Mesenchymal stem cell (in vitro differentiated cells and primary cell): ENCODE results near the gene PSMD10.

Experiments
- DNase-seq: peaks from one replicate; pipeline ENCODE4 v3.0.0-alpha.2; 2013
- H2AFZ ChIP-seq: one replicate; pipeline ENCODE4 v1.6.1; 2013; ENCODE audit warnings: low read depth, mild to moderate bottlenecking, control low read depth, inconsistent platforms, low read length, moderate library complexity
- H2AK5ac ChIP-seq: 2 replicates; pipeline ENCODE4 v1.6.1; 2013; ENCODE audit warnings: low read length, moderate library complexity, mild to moderate bottlenecking, inconsistent platforms; ENCODE audit not compliant: severe bottlenecking
- H2BK120ac ChIP-seq: one replicate; pipeline ENCODE4 v1.6.1; 2013; ENCODE audit warnings: low read depth, mild to moderate bottlenecking, inconsistent platforms, low read length, moderate library complexity
- H2BK12ac ChIP-seq, 2 experiments: one replicate each; pipeline ENCODE4 v1.6.1; 2013; ENCODE audit warnings: inconsistent platforms in 2 of 2, low read length in 2 of 2, mild to moderate bottlenecking in 2 of 2, moderate library complexity in 2 of 2, control low read depth in 1 of 2
- H2BK15ac ChIP-seq: one replicate; pipeline ENCODE4 v1.6.1; 2013; ENCODE audit warnings: mild to moderate bottlenecking, low read depth, inconsistent platforms; ENCODE audit not compliant: poor library complexity, severe bottlenecking
- H2BK5ac ChIP-seq: 2 replicates; pipeline ENCODE4 v1.6.1; 2013; ENCODE audit warnings: low read depth, mild to moderate bottlenecking, low read length, control low read depth, inconsistent platforms; ENCODE audit not compliant: poor library complexity, severe bottlenecking
- H3K14ac ChIP-seq, 2 experiments: one replicate each; pipeline ENCODE4 v1.6.1; 2013; ENCODE audit warnings: inconsistent platforms in 2 of 2, low read length in 2 of 2, control low read depth in 1 of 2, mild to moderate bottlenecking in 1 of 2, moderate library complexity in 1 of 2
- H3K18ac ChIP-seq, 2 experiments: one replicate each; pipeline ENCODE4 v1.6.1; 2013; ENCODE audit warnings: inconsistent platforms in 2 of 2, low read length in 2 of 2, control low read depth in 1 of 2, low read depth in 1 of 2, mild to moderate bottlenecking in 1 of 2
- H3K23ac ChIP-seq, 2 experiments: one replicate each; pipeline ENCODE4 v1.6.1; 2013; ENCODE audit warnings: inconsistent platforms in 2 of 2, low read length in 2 of 2, mild to moderate bottlenecking in 2 of 2, moderate library complexity in 2 of 2, control low read depth in 1 of 2
- H3K27ac ChIP-seq: 2 replicates; pipeline ENCODE4 v1.5.1; 2013; ENCODE audit warnings: mild to moderate bottlenecking, moderate library complexity, low read length, control low read depth, inconsistent platforms; ENCODE audit not compliant: poor library complexity, severe bottlenecking
- H3K27me3 ChIP-seq, 2 experiments: 2 replicates each; pipeline versions ENCODE4 v1.6.1 to v1.7.0; 2013; ENCODE audit warnings: low read length in 2 of 2, mild to moderate bottlenecking in 2 of 2, moderate library complexity in 2 of 2, control low read depth in 1 of 2, inconsistent platforms in 1 of 2; ENCODE audit not compliant: control insufficient read depth in 1 of 2, insufficient read depth in 1 of 2
- H3K36me3 ChIP-seq, 2 experiments: 2 replicates each; pipeline versions ENCODE4 v1.6.1 to v1.7.0; 2013; ENCODE audit warnings: low read length in 2 of 2, control low read depth in 1 of 2, inconsistent platforms in 1 of 2, low read depth in 1 of 2, mild to moderate bottlenecking in 1 of 2; ENCODE audit not compliant: insufficient read depth in 2 of 2, control insufficient read depth in 1 of 2
- H3K4ac ChIP-seq, 2 experiments: one replicate each; pipeline ENCODE4 v1.6.1; 2013; ENCODE audit warnings: inconsistent platforms in 2 of 2, low read length in 2 of 2, mild to moderate bottlenecking in 2 of 2, moderate library complexity in 2 of 2, control low read depth in 1 of 2, low read depth in 1 of 2
- H3K4me1 ChIP-seq: 2 replicates; pipeline ENCODE4 v1.6.1; 2013; ENCODE audit warnings: low read depth, low read length, control low read depth; ENCODE audit not compliant: control insufficient read depth, insufficient read depth
- H3K4me2 ChIP-seq: 2 replicates; pipeline ENCODE4 v1.6.1; 2013; ENCODE audit warnings: low read length, mild to moderate bottlenecking, inconsistent platforms; ENCODE audit not compliant: poor library complexity, severe bottlenecking
- H3K4me3 ChIP-seq, 2 experiments: 2 replicates each; pipeline versions ENCODE4 v1.5.1 to v1.7.0; 2013; ENCODE audit warnings: low read length in 2 of 2, mild to moderate bottlenecking in 2 of 2, control low read depth in 1 of 2, low read depth in 1 of 2; ENCODE audit not compliant: insufficient read depth in 1 of 2
- H3K79me1 ChIP-seq: replicated peaks from 2 replicates; pipeline ENCODE4 v1.6.1; 2013; ENCODE audit warnings: mild to moderate bottlenecking, control low read depth, low read length, inconsistent platforms; ENCODE audit not compliant: poor library complexity, severe bottlenecking
- H3K9ac ChIP-seq: 2 replicates; pipeline ENCODE4 v1.7.0; 2013; ENCODE audit warnings: mild to moderate bottlenecking, low read length, moderate library complexity
- H3K9me3 ChIP-seq: 2 replicates; pipeline ENCODE4 v1.7.0; 2013; ENCODE audit warnings: mild to moderate bottlenecking, low read length; ENCODE audit not compliant: control insufficient read depth
- H4K8ac ChIP-seq: one replicate; pipeline ENCODE4 v1.6.1; 2013; ENCODE audit warnings: inconsistent platforms, mild to moderate bottlenecking, low read length, moderate library complexity
- H4K91ac ChIP-seq: one replicate; pipeline ENCODE4 v1.6.1; 2013; ENCODE audit warnings: mild to moderate bottlenecking, low read length, inconsistent platforms
- WGBS: methylation state at CpG from one replicate; pipeline ENCODE4 v1.1.7; 2013; ENCODE audit warnings: mixed read lengths; 5-methylcytosine and 5-hydroxymethylcytosine counted together

PSMD10 gene

GRCh38 chrX:108132876-108133275, 41.5 kb upstream of the PSMD10 start:
- Histone ChIP-seq H3K4me2 (no peak overlapping the region), H2BK15ac (no peak overlapping the region), H3K27me3 (peaks cover 0 to 35% of the 10 kb centered on the region in 2 experiments), H3K4me1 (no peaks in the 10 kb centered on the region), H2BK5ac (no peak overlapping the region), H3K18ac (no peak overlapping the region), H3K23ac (no peak overlapping the region), H2AK5ac (no peak overlapping the region), H3K9ac (no peak overlapping the region), H2AFZ (no peak overlapping the region), H3K27ac (no peak overlapping the region), H4K8ac (no peak overlapping the region), H3K36me3 (peaks cover 3 to 18% of the 10 kb centered on the region in 2 experiments), H2BK120ac (no peak overlapping the region), H3K4ac (no peak overlapping the region), H3K9me3 (no peaks in the 10 kb centered on the region), H4K91ac (no peak overlapping the region), H3K4me3 (no peak overlapping the region), H3K14ac (no peak overlapping the region), H2BK12ac (no peak overlapping the region), H3K79me1 (no peaks in the 10 kb centered on the region)
- DNase-seq = no peak
- WGBS = 100% methylated on average over 2 of the region's 2 CpGs

- no peak overlapping the region for H2BK120ac ChIP-seq
- no peak overlapping the region for H3K18ac ChIP-seq
- H4K8ac ChIP-seq = no peak overlapping the region
- H3K9me3 ChIP-seq = no peaks in the 10 kb centered on the region
- no peak overlapping the region for H3K9ac ChIP-seq
- H2BK12ac ChIP-seq = no peak overlapping the region
- no peak overlapping the region for H3K4me3 ChIP-seq
- H3K36me3 ChIP-seq = peaks cover 0 to 23% of the 10 kb centered on the region in 2 experiments
- H3K23ac ChIP-seq = no peak overlapping the region
- no peak overlapping the region for H3K4ac ChIP-seq
- no peak overlapping the region for H3K27ac ChIP-seq
- H3K79me1 ChIP-seq = no peaks in the 10 kb centered on the region
- no peak overlapping the region for H2BK15ac ChIP-seq
- no peak for DNase-seq
- no peak overlapping the region for H3K14ac ChIP-seq
- no peak overlapping the region for H4K91ac ChIP-seq
- WGBS = 92% methylated on average over 5 of the region's 8 CpGs
- no peaks in the 10 kb centered on the region for H3K4me1 ChIP-seq
- H3K27me3 ChIP-seq = peaks cover 0 to 39% of the 10 kb centered on the region in 2 experiments
- no peak overlapping the region for H3K4me2 ChIP-seq
- H2BK5ac ChIP-seq = no peak overlapping the region
- no peak overlapping the region for H2AFZ ChIP-seq
- H2AK5ac ChIP-seq = no peak overlapping the region
Measured at GRCh38 chrX:108132034-108132433, 40.7 kb upstream of the PSMD10 start.

GRCh38 chrX:108131471-108131870, 40.1 kb upstream of the PSMD10 start:
- no peak for DNase-seq
- Histone ChIP-seq H3K4me2 (no peak overlapping the region), H4K91ac (no peak overlapping the region), H3K14ac (no peak overlapping the region), H2BK15ac (no peak overlapping the region), H4K8ac (no peak overlapping the region), H3K4ac (no peak overlapping the region), H3K4me3 (no peak overlapping the region), H3K27me3 (peaks cover 0 to 34% of the 10 kb centered on the region in 2 experiments), H3K9me3 (no peaks in the 10 kb centered on the region), H3K36me3 (peaks cover 0 to 23% of the 10 kb centered on the region in 2 experiments), H2BK5ac (no peak overlapping the region), H2BK120ac (no peak overlapping the region), H3K18ac (no peak overlapping the region), H3K4me1 (no peaks in the 10 kb centered on the region), H3K79me1 (no peaks in the 10 kb centered on the region), H2AK5ac (no peak overlapping the region), H3K27ac (no peak overlapping the region), H3K9ac (no peak overlapping the region), H2AFZ (no peak overlapping the region), H3K23ac (no peak overlapping the region), H2BK12ac (no peak overlapping the region)
- 52% methylated on average over 2 of the region's 2 CpGs for WGBS

GRCh38 chrX:108130889-108131288, 39.5 kb upstream of the PSMD10 start:
- peaks cover 0 to 32% of the 10 kb centered on the region in 2 experiments for H3K27me3 ChIP-seq
- no peaks in the 10 kb centered on the region for H3K9me3 ChIP-seq
- 83% methylated on average over 1 of the region's 1 CpG for WGBS
- no peak overlapping the region for H4K91ac ChIP-seq
- H3K4me3 ChIP-seq = no peak overlapping the region
- H3K14ac ChIP-seq = no peak overlapping the region
- no peaks in the 10 kb centered on the region for H3K79me1 ChIP-seq
- no peak overlapping the region for H2BK5ac ChIP-seq
- H3K4me2 ChIP-seq = no peak overlapping the region
- DNase-seq = no peak
- no peak overlapping the region for H2AK5ac ChIP-seq
- no peak overlapping the region for H2BK15ac ChIP-seq
- no peak overlapping the region for H3K23ac ChIP-seq
- no peak overlapping the region for H2AFZ ChIP-seq
- H2BK12ac ChIP-seq = no peak overlapping the region
- H3K4me1 ChIP-seq = no peaks in the 10 kb centered on the region
- no peak overlapping the region for H3K27ac ChIP-seq
- no peak overlapping the region for H3K4ac ChIP-seq
- H4K8ac ChIP-seq = no peak overlapping the region
- H3K9ac ChIP-seq = no peak overlapping the region
- H3K18ac ChIP-seq = no peak overlapping the region
- peaks cover 0 to 23% of the 10 kb centered on the region in 2 experiments for H3K36me3 ChIP-seq
- no peak overlapping the region for H2BK120ac ChIP-seq
